ES-I3 (cell line): ENCODE data around the gene TRMU.

ENCODE experiments used
- H3K36me3 ChIP-seq: 2 replicates; pipeline ENCODE4 v1.6.1; 2013; ENCODE audit warnings: mild to moderate bottlenecking, low read length, control low read depth, moderate library complexity; ENCODE audit not compliant: insufficient read depth
- H3K4me1 ChIP-seq: 2 replicates; pipeline ENCODE4 v1.6.1; 2013; ENCODE audit warnings: mild to moderate bottlenecking, control low read depth, low read length; ENCODE audit not compliant: insufficient read depth
- H3K9ac ChIP-seq: 2 replicates; pipeline ENCODE4 v1.6.1; 2013; ENCODE audit warnings: low read depth, mild to moderate bottlenecking, low read length, moderate library complexity
- H3K9me3 ChIP-seq: 2 replicates; pipeline ENCODE4 v1.6.1; 2013; ENCODE audit warnings: mild to moderate bottlenecking, low read length, moderate library complexity; ENCODE audit not compliant: control insufficient read depth, insufficient read depth

TRMU gene

GRCh38 chr22:46353483-46354105, 18.1 kb downstream of the TRMU start:
- H3K9me3 ChIP-seq: no peaks in the 10 kb centered on the region
- no peaks in the 10 kb centered on the region for H3K4me1 ChIP-seq
- H3K9ac ChIP-seq: no peak overlapping the region
- peaks cover 11% of the 10 kb centered on the region for H3K36me3 ChIP-seq

GRCh38 chr22:46354176-46354992, 18.9 kb downstream of the TRMU start:
- no peaks in the 10 kb centered on the region for H3K9me3 ChIP-seq
- no peak overlapping the region for H3K9ac ChIP-seq
- H3K36me3 ChIP-seq: peaks cover 9% of the 10 kb centered on the region
- H3K4me1 ChIP-seq: no peaks in the 10 kb centered on the region

GRCh38 chr22:46354993-46355305, 19.4 kb downstream of the TRMU start:
- Histone ChIP-seq H3K9ac (no peak overlapping the region), H3K4me1 (no peaks in the 10 kb centered on the region), H3K9me3 (0 out of 2 replicates have a peak, but pooled peaks cover under 1% of the 10 kb centered on the region), H3K36me3 (peaks cover 5% of the 10 kb centered on the region)

- peaks cover 2% of the 10 kb centered on the region for H3K36me3 ChIP-seq
- H3K4me1 ChIP-seq: no peaks in the 10 kb centered on the region
- no peak overlapping the region for H3K9ac ChIP-seq
- H3K9me3 ChIP-seq: 0 out of 2 replicates have a peak, but pooled peaks cover 3% of the 10 kb centered on the region
Observed at GRCh38 chr22:46355369-46355995, 20.0 kb downstream of the TRMU start.

GRCh38 chr22:46355996-46356471, 20.5 kb downstream of the TRMU start:
- 0 out of 2 replicates have a peak, but pooled peaks cover 3% of the 10 kb centered on the region for H3K9me3 ChIP-seq
- no peaks in the 10 kb centered on the region; the same call in 1 of the 2 replicates for H3K36me3 ChIP-seq
- no peaks in the 10 kb centered on the region for H3K4me1 ChIP-seq
- H3K9ac ChIP-seq: no peak overlapping the region

- H3K9me3 ChIP-seq: 0 out of 2 replicates have a peak, but pooled peaks cover 3% of the 10 kb centered on the region
- no peak overlapping the region for H3K9ac ChIP-seq
- no peaks in the 10 kb centered on the region for H3K4me1 ChIP-seq
- peaks cover 3% of the 10 kb centered on the region for H3K36me3 ChIP-seq
Observed at GRCh38 chr22:46356496-46357480, 21.3 kb downstream of the TRMU start.

- Histone ChIP-seq H3K4me1 (no peaks in the 10 kb centered on the region), H3K9me3 (0 out of 2 replicates have a peak, but pooled peaks cover 3% of the 10 kb centered on the region), H3K36me3 (peaks cover 3% of the 10 kb centered on the region; the same call in 1 of the 2 replicates), H3K9ac (no peak overlapping the region)
Observed at GRCh38 chr22:46357711-46358520, 22.4 kb downstream of the TRMU start.

- no peak overlapping the region for H3K9ac ChIP-seq
- H3K4me1 ChIP-seq: no peaks in the 10 kb centered on the region
- 0 out of 2 replicates have a peak, but pooled peaks cover 3% of the 10 kb centered on the region for H3K9me3 ChIP-seq
- H3K36me3 ChIP-seq: peaks cover 3% of the 10 kb centered on the region; the same call in 1 of the 2 replicates
Observed at GRCh38 chr22:46358766-46359165, 23.3 kb downstream of the TRMU start.

GRCh38 chr22:46359362-46359761, 23.8 kb downstream of the TRMU start:
- H3K9ac ChIP-seq: no peak overlapping the region
- 0 out of 2 replicates have a peak, but pooled peaks cover 3% of the 10 kb centered on the region for H3K9me3 ChIP-seq
- H3K4me1 ChIP-seq: no peaks in the 10 kb centered on the region
- peaks cover 3% of the 10 kb centered on the region; the same call in 1 of the 2 replicates for H3K36me3 ChIP-seq

- H3K9me3 ChIP-seq: 0 out of 2 replicates have a peak, but pooled peaks cover 3% of the 10 kb centered on the region
Observed at GRCh38 chr22:46360097-46360496, 24.6 kb downstream of the TRMU start.

GRCh38 chr22:46360891-46361290, 25.4 kb downstream of the TRMU start:
- H3K9ac ChIP-seq: no peak overlapping the region
- 0 out of 2 replicates have a peak, but pooled peaks cover 3% of the 10 kb centered on the region for H3K9me3 ChIP-seq
- H3K36me3 ChIP-seq: peaks cover 3% of the 10 kb centered on the region; the same call in 1 of the 2 replicates
- H3K4me1 ChIP-seq: no peaks in the 10 kb centered on the region

More at GRCh38 chr22:46360097-46360496, 24.6 kb downstream of the TRMU start:
- peaks cover 3% of the 10 kb centered on the region; the same call in 1 of the 2 replicates for H3K36me3 ChIP-seq
- H3K9ac ChIP-seq: no peak overlapping the region
- no peaks in the 10 kb centered on the region for H3K4me1 ChIP-seq

GRCh38 chr22:46361826-46362202, 26.3 kb downstream of the TRMU start:
- Histone ChIP-seq H3K9me3 (0 out of 2 replicates have a peak, but pooled peaks cover 3% of the 10 kb centered on the region), H3K9ac (no peak overlapping the region), H3K4me1 (no peaks in the 10 kb centered on the region; the same call in 1 of the 2 replicates), H3K36me3 (peaks cover 3% of the 10 kb centered on the region; the same call in 1 of the 2 replicates)
